CD14-positive monocyte (primary cell): ENCODE measurements around the gene BAG3. TPM values are rescaled to one million over a fixed set of nuclear protein-coding genes. Genes with fewer than 3 reads are reported as not detected.

Experiments
- DNase-seq, 3 donors: peaks; one replicate each; pipeline ENCODE4 v3.0.0-alpha.2; 2011 to 2022
- H2AFZ ChIP-seq: 2 replicates; pipeline ENCODE4 v1.6.0; 2012; ENCODE audit warnings: mild to moderate bottlenecking, low read depth, low read length, inconsistent platforms; ENCODE audit not compliant: insufficient read depth, poor library complexity, severe bottlenecking
- H3K27ac ChIP-seq, 2 donors: 1 replicate in 1 of 2; 2 replicates in 1 of 2; pipeline ENCODE4 v1.5.1; 2012 to 2013; ENCODE audit warnings: low read length in 2 of 2, control low read depth in 1 of 2, inconsistent platforms in 1 of 2, low read depth in 1 of 2, mild to moderate bottlenecking in 1 of 2
- H3K27me3 ChIP-seq, 2 donors: one replicate each; pipeline versions ENCODE4 v1.6.0 to v1.6.1; 2011 to 2013; ENCODE audit warnings: low read length in 2 of 2; ENCODE audit not compliant: control insufficient read depth in 2 of 2, insufficient read depth in 2 of 2
- H3K36me3 ChIP-seq, 2 donors: replicated peaks in 1 of 2; 1 replicate in 1 of 2; 2 replicates in 1 of 2; pipeline versions ENCODE4 v1.5.1 to v1.6.1; 2012 to 2013; ENCODE audit warnings: low read length in 2 of 2, control low read depth in 1 of 2, inconsistent platforms in 1 of 2, mild to moderate bottlenecking in 1 of 2; ENCODE audit not compliant: insufficient read depth in 2 of 2, control insufficient read depth in 1 of 2
- H3K4me1 ChIP-seq, 2 donors: 1 replicate in 1 of 2; 2 replicates in 1 of 2; pipeline versions ENCODE4 v1.5.1 to v1.6.1; 2012 to 2013; ENCODE audit warnings: low read length in 2 of 2, control low read depth in 1 of 2, inconsistent platforms in 1 of 2, mild to moderate bottlenecking in 1 of 2, moderate library complexity in 1 of 2; ENCODE audit not compliant: insufficient read depth in 2 of 2, control insufficient read depth in 1 of 2
- H3K4me2 ChIP-seq: replicated peaks from 2 replicates; pipeline ENCODE3; 2012; ENCODE audit warnings: low read length, moderate library complexity, mild to moderate bottlenecking; ENCODE audit not compliant: poor library complexity, severe bottlenecking; ENCODE audit errors: extremely low read depth
- H3K4me3 ChIP-seq, 3 experiments: fragments of 200-600 bp in 1 of 3; sonication (generic) in 1 of 3; replicated peaks in 1 of 3; 1 replicate in 2 of 3; 2 replicates in 1 of 3; pipeline ENCODE4 v1.5.1; 2011 to 2013; ENCODE audit warnings: low read length in 3 of 3, mild to moderate bottlenecking in 3 of 3, control low read depth in 2 of 3, low read depth in 2 of 3, inconsistent platforms in 1 of 3, moderate library complexity in 1 of 3
- H3K79me2 ChIP-seq: 2 replicates; pipeline ENCODE4 v1.6.0; 2012; ENCODE audit warnings: mild to moderate bottlenecking, control low read depth, inconsistent platforms, low read length, moderate library complexity; ENCODE audit not compliant: insufficient read depth
- H3K9ac ChIP-seq: 2 replicates; pipeline ENCODE4 v1.6.0; 2017; ENCODE audit warnings: low read length, mild to moderate bottlenecking; ENCODE audit not compliant: insufficient read depth, poor library complexity, severe bottlenecking
- H3K9me3 ChIP-seq, 2 donors: replicated peaks in 1 of 2; 1 replicate in 1 of 2; 2 replicates in 1 of 2; pipeline versions ENCODE4 v1.5.1 to v1.6.1; 2012 to 2013; ENCODE audit warnings: low read length in 2 of 2, control low read depth in 1 of 2; ENCODE audit not compliant: control insufficient read depth in 1 of 2, insufficient read depth in 1 of 2
- H4K20me1 ChIP-seq: 2 replicates; pipeline ENCODE4 v1.6.0; 2012; ENCODE audit warnings: mild to moderate bottlenecking, low read length, control low read depth, moderate library complexity; ENCODE audit not compliant: insufficient read depth
- H3K27ac Mint-ChIP-seq, 7 donors: one replicate each; pipeline ENCODE4 v1.8.0; 2020; ENCODE audit warnings: mild to moderate bottlenecking in 7 of 7, mixed read lengths in 7 of 7, moderate library complexity in 6 of 7, inconsistent platforms in 2 of 7
- H3K27me3 Mint-ChIP-seq, 3 donors: one replicate each; pipeline ENCODE4 v1.8.0; 2021 to 2022; ENCODE audit warnings: low read depth in 3 of 3, mild to moderate bottlenecking in 3 of 3, mixed read lengths in 3 of 3, moderate library complexity in 3 of 3, inconsistent platforms in 1 of 3
- H3K36me3 Mint-ChIP-seq, 2 donors: one replicate each; pipeline ENCODE4 v1.8.0; 2020; ENCODE audit warnings: mixed read lengths in 2 of 2, inconsistent platforms in 1 of 2, mild to moderate bottlenecking in 1 of 2
- H3K4me1 Mint-ChIP-seq: one replicate; pipeline ENCODE4 v1.8.0; 2020; ENCODE audit warnings: mild to moderate bottlenecking, mixed read lengths
- H3K4me3 Mint-ChIP-seq, 2 donors: one replicate each; pipeline ENCODE4 v1.8.0; 2020; ENCODE audit warnings: mild to moderate bottlenecking in 2 of 2, mixed read lengths in 2 of 2, moderate library complexity in 1 of 2
- H3K9me3 Mint-ChIP-seq, 7 donors: one replicate each; pipeline ENCODE4 v1.8.0; 2020 to 2022; ENCODE audit warnings: mixed read lengths in 7 of 7, mild to moderate bottlenecking in 6 of 7, moderate library complexity in 6 of 7, inconsistent platforms in 2 of 7
- CTCF ChIP-seq: fragments of 200-600 bp; IDR thresholded peaks from one replicate; pipeline ENCODE4 v1.8.0; 2022; ENCODE audit warnings: antibody characterized with exemption, mild to moderate bottlenecking
- WGBS: methylation state at CpG from one replicate; pipeline ENCODE4 v1.1.5; 2013; ENCODE audit warnings: missing lambda C conversion rate; ENCODE audit not compliant: insufficient coverage; 5-methylcytosine and 5-hydroxymethylcytosine counted together
- intact Hi-C, 2 donors: fragments of 100-400 bp; cut with micrococcal nuclease; formaldehyde crosslinking; loops; one replicate each; pipeline versions ENCODE4 v1.15.0 to v1.15.1; 2023
- polyA plus RNA-seq, 3 donors: library from polyadenylated mRNA; depleted of rRNA in 1 of 3; unstranded in 2 of 3; stranded (reverse) in 1 of 3; fragments of 300-500 nt in 2 of 3; fragments of >200 nt in 1 of 3; fragmentation: Illumina TruSeq in 2 of 3; gene quantifications; 1 replicate in 2 of 3; 2 replicates in 1 of 3; pipeline ENCODE4 v1.2.3, GENCODE V29; 2012 to 2021

BAG3 gene
- polyA plus RNA-seq, 3 donors = 1.0 to 10.2 (median 2.8) TPM

- H3K36me3 ChIP-seq = no peaks in the 10 kb centered on the region
- intact Hi-C loops = no loop called here
- H2AFZ ChIP-seq = no peak overlapping the region
- Mint-ChIP-seq H3K4me3 (no peak overlapping the region), H3K36me3 (no peaks in the 10 kb centered on the region), H3K27ac (no peak overlapping the region), H3K4me1 (peaks cover 8% of the 10 kb centered on the region), H3K27me3 (peaks cover 1 to 10% (median 6%) of the 10 kb centered on the region in 3 donors), H3K9me3 (peaks cover 0 to 2% (median 0%) of the 10 kb centered on the region in 7 donors)
- no peaks in the 10 kb centered on the region for H3K9me3 ChIP-seq
- DNase-seq = no peak
- no peak overlapping the region for H3K4me3 ChIP-seq
- no peaks in the 10 kb centered on the region for H3K27me3 ChIP-seq
- H3K27ac ChIP-seq = no peak overlapping the region
- no peaks in the 10 kb centered on the region for H3K79me2 ChIP-seq
- no peak overlapping the region for H3K9ac ChIP-seq
- H4K20me1 ChIP-seq = no peaks in the 10 kb centered on the region
- no peak overlapping the region for H3K4me2 ChIP-seq
- TF ChIP-seq CTCF = no peak
- H3K4me1 ChIP-seq = peaks cover 0 to 2% of the 10 kb centered on the region in 2 donors
These were observed 46.7 kb upstream of the BAG3 start for GRCh38 chr10:119604468-119604867.

- no peak overlapping the region for H3K27ac ChIP-seq
- H2AFZ ChIP-seq = peak overlapping the region; percentile 38
- H3K4me3 ChIP-seq = no peak overlapping the region
- Mint-ChIP-seq H3K4me3 (peak overlapping the region in 1 of 2 donors; percentile 78), H3K27ac (peak overlapping the region in 1 of 7 donors; percentile 32), H3K9me3 (peaks cover 0 to 9% (median 2%) of the 10 kb centered on the region in 7 donors), H3K36me3 (no peaks in the 10 kb centered on the region), H3K4me1 (peaks cover 8% of the 10 kb centered on the region), H3K27me3 (peaks cover 6 to 11% (median 8%) of the 10 kb centered on the region in 3 donors)
- no peak overlapping the region for H3K4me2 ChIP-seq
- peak; percentile 27 for TF ChIP-seq CTCF
- WGBS = 17% methylated on average over 9 of the region's 15 CpGs
- no peaks in the 10 kb centered on the region for H3K36me3 ChIP-seq
- peaks cover 0 to 2% of the 10 kb centered on the region in 2 donors for H3K4me1 ChIP-seq
- H3K9me3 ChIP-seq = no peaks in the 10 kb centered on the region
- H4K20me1 ChIP-seq = no peaks in the 10 kb centered on the region
- no peak overlapping the region for H3K9ac ChIP-seq
- DNase-seq = peak in 2 of 3 donors; percentile 23 to 25
- no peaks in the 10 kb centered on the region for H3K27me3 ChIP-seq
- no peaks in the 10 kb centered on the region for H3K79me2 ChIP-seq
- intact Hi-C loops = loop anchor here in 1 of 2 donors (5.0 kb wide), 1 partner anchor 34 kb away; no protein-coding TSS in a partner anchor
These were observed 42.6 kb upstream of the BAG3 start for GRCh38 chr10:119608316-119609155.
